ENCODE results near the gene TSHZ2. TPM values are rescaled to one million over a fixed set of nuclear protein-coding genes. Genes with fewer than 3 reads are reported as not detected.

Gene TSHZ2
- total and polyA plus RNA-seq, 9 of the 15 experiments (the other 6 are each of a cell fraction or from before 2014, with no cell fraction given): 0.03 to 0.20 (median 0.05) TPM; not detected in 4

- no peaks in the 10 kb centered on the region for H3K79me2 ChIP-seq (ENCODE audit: control insufficient read depth, insufficient read depth, low read length)
- no peak overlapping the region for H3K9ac ChIP-seq (ENCODE audit: insufficient read depth in 1 of 2, low read depth in 2 of 2, low read length in 2 of 2)
- FAIRE-seq: no peak
- no peaks in the 10 kb centered on the region for H3K9me1 ChIP-seq (ENCODE audit: control insufficient read depth, insufficient read depth, low read length)
- H3K27ac ChIP-seq (ENCODE audit: extremely low read depth, low read depth, low read length): no peak overlapping the region
- no peak for DNase-seq (ENCODE audit: extremely low read depth in 1 of 4, low spot score in 3 of 4)
- H3K4me3 ChIP-seq: no peak overlapping the region
- ChIA-PET CTCF (ENCODE audit: low intra/inter-chr PET ratio) (no interaction called here), POLR2A (interaction anchor here (0.6 to 0.8 kb wide), 2 partner anchors 39 to 355 kb away, joined by 3 to 4 read pairs; no protein-coding TSS in a partner anchor)
- in situ Hi-C loops (cut with MboI): loop anchor here (10.0 kb wide), 1 partner anchor 330 kb away; no protein-coding TSS in a partner anchor
- H3K9me3 ChIP-seq (replicated peaks; ENCODE audit: control insufficient read depth, insufficient read depth, low read depth, low read length): no peaks in the 10 kb centered on the region
- no peak overlapping the region for H2AFZ ChIP-seq (ENCODE audit: low read depth, low read length)
- TF ChIP-seq ZNF589 (CRISPR knock-in tag; IDR thresholded peaks at IDR 0.05; ENCODE audit: low read depth): no peak
- TF ChIP-seq RBM34 (IDR thresholded peaks at IDR 0.05; ENCODE audit: borderline replicate concordance, insufficient read depth, low read length): no peak
- TF ChIP-seq ZNF232 (CRISPR knock-in tag; IDR thresholded peaks at IDR 0.05): no peak
- TF ChIP-seq MITF (IDR thresholded peaks at IDR 0.05): no peak
- TF ChIP-seq ZC3H11A (IDR thresholded peaks at IDR 0.05; ENCODE audit: low read depth, low read length): no peak
- TF ChIP-seq FOXK1 (CRISPR knock-in tag; IDR thresholded peaks at IDR 0.05; ENCODE audit: borderline replicate concordance): no peak
- no peak for TF ChIP-seq NUFIP1 (IDR thresholded peaks at IDR 0.05; ENCODE audit: partially characterized antibody)
- no peak for TF ChIP-seq PHF20 (IDR thresholded peaks at IDR 0.05; ENCODE audit: partially characterized antibody)
- TF ChIP-seq BMI1 (IDR thresholded peaks at IDR 0.05; ENCODE audit: low read length): no peak
- no peak for TF ChIP-seq KDM1A (IDR thresholded peaks at IDR 0.05)
- TF ChIP-seq MYBL2 (IDR thresholded peaks at IDR 0.05; ENCODE audit: low read depth): no peak
- no peak for TF ChIP-seq MYBL2 (CRISPR knock-in tag; IDR thresholded peaks at IDR 0.05; ENCODE audit: borderline replicate concordance)
- TF ChIP-seq FOS (IDR thresholded peaks at IDR 0.05; ENCODE audit: extremely low read depth, insufficient read length): no peak
- no peak for TF ChIP-seq MAFK (IDR thresholded peaks at IDR 0.05; ENCODE audit: low read length)
- TF ChIP-seq SLC30A9 (CRISPR knock-in tag; IDR thresholded peaks at IDR 0.05): no peak
- TF ChIP-seq TAL1 (IDR thresholded peaks at IDR 0.05): no peak
- no peak for TF ChIP-seq TSC22D4 (tag; IDR thresholded peaks at IDR 0.05)
- TF ChIP-seq KLF13 (tag; IDR thresholded peaks at IDR 0.05; ENCODE audit: borderline replicate concordance, low read depth): no peak
- TF ChIP-seq POLR2AphosphoS5 (IDR thresholded peaks at IDR 0.05; ENCODE audit: control insufficient read depth, insufficient read depth, low read depth, low read length): no peak
- TF ChIP-seq ZNF311 (CRISPR knock-in tag; IDR thresholded peaks at IDR 0.05): no peak
- WGBS (ENCODE audit: insufficient coverage, low coverage, missing lambda C conversion rate): 36% methylated on average over 7 of the region's 7 CpGs
- no peaks in the 10 kb centered on the region for H3K36me3 ChIP-seq (ENCODE audit: control insufficient read depth, insufficient read depth, low read length)
- no peaks in the 10 kb centered on the region for H4K20me1 ChIP-seq (replicated peaks; ENCODE audit: control insufficient read depth, insufficient read depth, low read length)
- H3K4me2 ChIP-seq (ENCODE audit: insufficient read depth, low read length): no peak overlapping the region
- H3K4me1 ChIP-seq (replicated peaks in 1 of 2; ENCODE audit: control insufficient read depth in 2 of 2, insufficient read depth in 2 of 2, low read length in 2 of 2): peaks cover 2 to 5% of the 10 kb centered on the region in 2 experiments; a peak in 4 of 5 replicates
- peaks cover 2 to 6% of the 10 kb centered on the region in 2 experiments; a peak in 2 of 5 replicates for H3K27me3 ChIP-seq (ENCODE audit: control insufficient read depth in 2 of 2, insufficient read depth in 2 of 2, low read length in 2 of 2)
- intact Hi-C loops (cut with micrococcal nuclease): no loop called here
- no TSS peak for BruUV-seq (replicated peaks)
- ATAC-seq: no peak
Measured at GRCh38 chr20:53214392-53214791, 242.2 kb downstream of the TSHZ2 start.
